ENCODE measurements around the gene YJEFN3.

YJEFN3 gene

GRCh38 chr19:19525611-19526380 is 2.9 kb upstream of the YJEFN3 start:
- no peak for DNase-seq

- DNase-seq = no peak
These were observed 1.9 kb upstream of the YJEFN3 start for GRCh38 chr19:19526581-19527370.

GRCh38 chr19:19527371-19527656 is 1.4 kb upstream of the YJEFN3 start:
- no peak for DNase-seq

- DNase-seq = no peak
These were observed 761 bp upstream of the YJEFN3 start for GRCh38 chr19:19527674-19528625.

GRCh38 chr19:19529783-19530422 is 1.2 kb downstream of the YJEFN3 start:
- DNase-seq = no peak

- DNase-seq = no peak
These were observed 1.7 kb downstream of the YJEFN3 start for GRCh38 chr19:19530423-19530804.

- DNase-seq = no peak
These were observed 2.2 kb downstream of the YJEFN3 start for GRCh38 chr19:19530889-19531288.

GRCh38 chr19:19531951-19532805 is 3.5 kb downstream of the YJEFN3 start:
- peak; percentile 39 for DNase-seq

- DNase-seq = no peak
These were observed 4.3 kb downstream of the YJEFN3 start for GRCh38 chr19:19532806-19533701.

GRCh38 chr19:19533841-19534240 is 5.1 kb downstream of the YJEFN3 start:
- DNase-seq = no peak

- DNase-seq = no peak
These were observed 6.0 kb downstream of the YJEFN3 start for GRCh38 chr19:19534556-19535265.

- DNase-seq = no peak
These were observed 6.8 kb downstream of the YJEFN3 start for GRCh38 chr19:19535311-19536191.

- peak; percentile 39 for DNase-seq
These were observed 8.7 kb downstream of the YJEFN3 start for GRCh38 chr19:19537075-19538048.

GRCh38 chr19:19538061-19538784 is 9.5 kb downstream of the YJEFN3 start, which contains the start of gene CILP2:
CILP2 (plus strand) TSS chr19:19538265; CDS start chr19:19538350, 85 bp downstream.
- DNase-seq = peak; percentile 51

- no peak for DNase-seq
These were observed 10.1 kb downstream of the YJEFN3 start for GRCh38 chr19:19538785-19539166.

GRCh38 chr19:19539698-19540063 is 11.0 kb downstream of the YJEFN3 start:
- no peak for DNase-seq

All from NCI-H1105 treated with DMSO at 0.1 percent for 48 hours (cell line).